Right atrium auricular region (tissue), 2 donors: Measurements from ENCODE around the gene PILRB. TPM values are rescaled to one million over a fixed set of nuclear protein-coding genes. Genes with fewer than 3 reads are reported as not detected.

Experiments used
- DNase-seq: peaks from one replicate; pipeline ENCODE4 v3.0.0-alpha.2; 2019; ENCODE audit warnings: low spot score
- H3K27ac ChIP-seq, 2 donors: fragments of 200-600 bp; sonication (generic); 1 replicate in 1 of 2; 2 replicates in 1 of 2; pipeline ENCODE4 v1.5.1; 2016 to 2019
- H3K27me3 ChIP-seq, 2 donors: fragments of 200-600 bp; sonication (generic); one replicate each; pipeline versions ENCODE4 v1.5.1 to v1.6.0; 2017 to 2019
- H3K36me3 ChIP-seq: fragments of 200-600 bp; sonication (generic); one replicate; pipeline ENCODE4 v1.5.1; 2016
- H3K4me1 ChIP-seq, 2 donors: fragments of 200-600 bp; sonication (generic); one replicate each; pipeline versions ENCODE4 v1.5.1 to v1.6.0; 2017 to 2019
- H3K4me3 ChIP-seq, 2 donors: fragments of 200-600 bp; sonication (generic); 1 replicate in 1 of 2; 2 replicates in 1 of 2; pipeline ENCODE4 v1.5.1; 2017 to 2019; ENCODE audit warnings: mild to moderate bottlenecking in 1 of 2, moderate library complexity in 1 of 2
- H3K9me3 ChIP-seq, 2 donors: fragments of 200-600 bp; sonication (generic); one replicate each; pipeline ENCODE4 v1.5.1; 2019
- total RNA-seq, 2 donors: library from RNA; depleted of rRNA; stranded (reverse); fragments of >200 nt; gene quantifications; one replicate each; pipeline ENCODE4 v1.1.0, GENCODE V29; 2016
- TF ChIP-seq, protein P1 (sequence below), 2 donors: fragments of 200-600 bp; sonication (generic); IDR thresholded peaks; one replicate each; pipeline ENCODE4 v1.5.1; 2019; ENCODE audit warnings: antibody characterized with exemption in 2 of 2

PILRB gene
- total RNA-seq, 2 donors from 2014 or later = 9.3 to 9.8 TPM

DNA sequence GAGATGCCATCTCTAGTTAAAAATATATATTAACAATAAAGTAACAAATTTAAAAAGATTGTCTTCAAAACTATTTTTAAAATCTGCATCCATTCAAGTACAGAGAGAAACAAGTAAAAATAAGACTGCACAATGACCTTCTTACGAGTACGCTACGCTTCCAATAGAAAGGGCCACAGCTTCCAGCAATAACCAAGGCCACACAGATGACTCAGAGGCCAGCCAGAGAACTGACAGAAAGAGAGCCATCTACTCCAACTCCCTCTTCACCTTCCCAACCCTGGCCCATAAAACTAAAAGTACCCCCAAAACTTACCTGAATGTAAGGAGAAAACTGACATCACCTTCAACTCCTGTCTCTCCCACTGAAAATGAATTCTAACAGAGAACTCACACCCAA, 42.1 kb downstream of the PILRB start:
- Histone ChIP-seq H3K36me3 (peaks cover 4% of the 10 kb centered on the region), H3K4me3 (no peak overlapping the region), H3K9me3 (no peaks in the 10 kb centered on the region), H3K4me1 (no peaks in the 10 kb centered on the region), H3K27me3 (no peaks in the 10 kb centered on the region), H3K27ac (no peak overlapping the region)
- DNase-seq = no peak
- TF ChIP-seq, protein P1, sequence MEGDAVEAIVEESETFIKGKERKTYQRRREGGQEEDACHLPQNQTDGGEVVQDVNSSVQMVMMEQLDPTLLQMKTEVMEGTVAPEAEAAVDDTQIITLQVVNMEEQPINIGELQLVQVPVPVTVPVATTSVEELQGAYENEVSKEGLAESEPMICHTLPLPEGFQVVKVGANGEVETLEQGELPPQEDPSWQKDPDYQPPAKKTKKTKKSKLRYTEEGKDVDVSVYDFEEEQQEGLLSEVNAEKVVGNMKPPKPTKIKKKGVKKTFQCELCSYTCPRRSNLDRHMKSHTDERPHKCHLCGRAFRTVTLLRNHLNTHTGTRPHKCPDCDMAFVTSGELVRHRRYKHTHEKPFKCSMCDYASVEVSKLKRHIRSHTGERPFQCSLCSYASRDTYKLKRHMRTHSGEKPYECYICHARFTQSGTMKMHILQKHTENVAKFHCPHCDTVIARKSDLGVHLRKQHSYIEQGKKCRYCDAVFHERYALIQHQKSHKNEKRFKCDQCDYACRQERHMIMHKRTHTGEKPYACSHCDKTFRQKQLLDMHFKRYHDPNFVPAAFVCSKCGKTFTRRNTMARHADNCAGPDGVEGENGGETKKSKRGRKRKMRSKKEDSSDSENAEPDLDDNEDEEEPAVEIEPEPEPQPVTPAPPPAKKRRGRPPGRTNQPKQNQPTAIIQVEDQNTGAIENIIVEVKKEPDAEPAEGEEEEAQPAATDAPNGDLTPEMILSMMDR (IDR thresholded peaks at IDR 0.05) = no peak

DNA sequence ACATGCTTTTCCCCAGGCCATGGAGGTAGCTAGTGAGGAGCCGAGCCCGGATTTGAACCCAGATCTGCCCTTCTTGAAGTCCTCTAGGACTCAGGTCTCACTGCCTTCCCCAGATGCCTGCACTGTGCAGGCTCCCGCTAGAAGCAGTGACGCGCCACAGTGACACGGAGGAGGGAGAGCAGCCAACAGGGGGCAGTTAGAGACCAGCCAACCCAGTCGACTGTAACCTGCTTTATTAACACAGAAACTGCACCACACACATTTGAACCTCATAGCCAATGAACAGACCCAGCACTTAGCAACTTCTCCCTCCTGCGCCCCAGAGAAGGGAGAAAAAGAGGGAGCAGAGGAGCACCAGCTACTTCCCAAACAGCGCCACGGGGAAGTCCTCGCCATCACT, 42.7 kb downstream of the PILRB start:
- no peak for DNase-seq
- Histone ChIP-seq H3K4me1 (no peaks in the 10 kb centered on the region), H3K27ac (no peak overlapping the region), H3K27me3 (no peaks in the 10 kb centered on the region), H3K9me3 (no peaks in the 10 kb centered on the region), H3K36me3 (peaks cover 4% of the 10 kb centered on the region), H3K4me3 (no peak overlapping the region)
- TF ChIP-seq, protein P1 (IDR thresholded peaks at IDR 0.05) = no peak

DNA sequence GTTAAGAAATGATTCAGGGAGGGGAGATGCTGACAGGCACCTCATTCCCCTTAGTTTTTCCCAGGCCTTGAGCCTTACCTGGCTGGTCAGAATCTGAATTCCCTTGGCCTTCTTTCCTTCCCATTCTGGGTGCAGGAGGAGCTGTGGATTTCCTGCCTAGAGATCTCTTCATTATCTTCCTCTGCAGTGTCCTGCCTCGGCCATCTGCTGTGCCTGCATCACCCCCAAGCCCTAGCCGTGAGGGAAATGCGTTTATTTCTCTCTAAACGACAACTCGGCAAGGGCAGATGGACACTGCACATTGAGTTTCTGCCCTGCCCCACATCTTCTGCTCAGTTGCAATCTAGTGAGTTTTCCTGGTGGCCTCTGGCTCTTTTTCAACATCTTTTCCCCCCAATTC, 43.9 kb downstream of the PILRB start:
- H3K9me3 ChIP-seq = no peaks in the 10 kb centered on the region

DNA sequence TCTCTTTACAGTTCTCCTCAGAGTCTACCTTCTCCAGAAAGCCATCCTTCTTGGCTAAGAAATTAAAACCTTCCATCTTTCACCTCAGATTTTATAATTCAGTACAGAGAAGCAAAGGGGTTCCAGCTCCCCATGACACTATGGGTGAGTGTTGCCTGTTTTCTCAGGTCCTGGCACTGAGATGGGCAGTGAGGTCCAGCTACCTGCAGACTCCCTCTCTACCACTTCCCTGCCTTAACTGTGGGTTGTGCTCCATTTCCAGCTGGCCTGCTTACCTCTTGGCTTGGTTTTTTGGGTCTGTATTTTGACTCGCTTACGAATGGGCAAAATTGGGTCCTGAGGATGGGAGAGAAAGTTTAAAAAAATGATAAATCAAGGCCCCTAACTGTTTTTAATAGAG, 44.3 kb downstream of the PILRB start:
- no peak overlapping the region for H3K4me3 ChIP-seq
- peaks cover 4% of the 10 kb centered on the region for H3K36me3 ChIP-seq
- no peak overlapping the region for H3K27ac ChIP-seq
- TF ChIP-seq, protein P1 (IDR thresholded peaks at IDR 0.05) = no peak
- no peak for DNase-seq
- H3K27me3 ChIP-seq = no peaks in the 10 kb centered on the region
- no peaks in the 10 kb centered on the region for H3K4me1 ChIP-seq
- H3K9me3 ChIP-seq = no peaks in the 10 kb centered on the region

More for the DNA sequence above, 43.9 kb downstream of the PILRB start:
- H3K4me3 ChIP-seq = no peak overlapping the region
- no peak for DNase-seq
- TF ChIP-seq, protein P1 (IDR thresholded peaks at IDR 0.05) = no peak
- H3K27ac ChIP-seq = no peak overlapping the region
- peaks cover 4% of the 10 kb centered on the region for H3K36me3 ChIP-seq
- H3K4me1 ChIP-seq = no peaks in the 10 kb centered on the region
- no peaks in the 10 kb centered on the region for H3K27me3 ChIP-seq

DNA sequence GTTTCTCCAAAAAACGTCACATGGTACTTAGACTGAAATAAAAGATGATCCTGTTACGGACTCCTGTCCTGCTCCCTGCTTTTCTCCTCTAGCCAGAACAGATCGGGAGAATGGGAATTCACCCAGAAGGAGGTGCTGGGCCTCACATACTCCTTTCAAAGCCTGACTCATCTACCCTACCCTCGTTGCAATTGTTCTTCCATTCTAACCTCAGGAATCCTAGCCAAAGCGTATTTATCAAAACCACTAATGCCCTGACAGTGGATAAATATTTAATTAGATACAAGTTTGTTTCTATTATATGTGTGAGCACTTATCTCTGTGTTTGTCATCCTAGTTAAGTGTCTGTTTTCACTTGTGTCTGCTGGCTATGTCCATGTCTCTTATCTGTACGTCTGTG, 48.9 kb downstream of the PILRB start:
- TF ChIP-seq, protein P1 (IDR thresholded peaks at IDR 0.05) = no peak
- Histone ChIP-seq H3K36me3 (no peaks in the 10 kb centered on the region), H3K27ac (no peak overlapping the region), H3K4me1 (no peaks in the 10 kb centered on the region), H3K27me3 (no peaks in the 10 kb centered on the region), H3K9me3 (no peaks in the 10 kb centered on the region), H3K4me3 (no peak overlapping the region)
- no peak for DNase-seq
